Peyer's patch (tissue), 4 donors: ENCODE data around the gene CCR6.

ENCODE experiments used
- CTCF ChIP-seq, 6 experiments: fragments of 450-650 bp in 4 of 6; fragments of 200-600 bp in 2 of 6; sonication (generic) in 1 of 6; IDR thresholded peaks; one replicate each; pipeline ENCODE4 v1.5.1; 2017 to 2019; ENCODE audit warnings: antibody characterized with exemption in 6 of 6, mild to moderate bottlenecking in 3 of 6, moderate library complexity in 1 of 6
- POLR2A ChIP-seq, 2 donors: fragments of 450-650 bp; IDR thresholded peaks; one replicate each; pipeline ENCODE4 v1.5.1; 2017; ENCODE audit warnings: antibody characterized with exemption in 2 of 2, mild to moderate bottlenecking in 2 of 2, moderate library complexity in 2 of 2

- no peak for TF ChIP-seq CTCF (IDR thresholded peaks at IDR 0.05)
- no peak for TF ChIP-seq POLR2A (IDR thresholded peaks at IDR 0.05)
These were observed 23.2 kb upstream of the CCR6 start for GRCh38 chr6:167099707-167100106.
